Large intestine (tissue), 3 donors: Measurements from ENCODE around the gene OPA3. TPM values are rescaled to one million over a fixed set of nuclear protein-coding genes. Genes with fewer than 3 reads are reported as not detected.

Experiments used
- DNase-seq, 2 donors: peaks; one replicate each; pipeline versions ENCODE4 v3.0.0 to v3.0.0-alpha.2; 2013
- H3K27ac ChIP-seq: one replicate; pipeline ENCODE4 v1.5.1; 2013; ENCODE audit warnings: low read length
- H3K27me3 ChIP-seq: 2 replicates; pipeline ENCODE4 v1.6.1; 2013; ENCODE audit warnings: low read length; ENCODE audit not compliant: control insufficient read depth, insufficient read depth
- H3K36me3 ChIP-seq: 2 replicates; pipeline ENCODE4 v1.6.1; 2013; ENCODE audit warnings: low read length; ENCODE audit not compliant: control insufficient read depth, insufficient read depth
- H3K4me1 ChIP-seq: one replicate; pipeline ENCODE4 v1.6.1; 2013; ENCODE audit warnings: low read length; ENCODE audit not compliant: control insufficient read depth, insufficient read depth
- H3K4me3 ChIP-seq: one replicate; pipeline ENCODE4 v1.5.1; 2013; ENCODE audit warnings: low read length
- H3K9me3 ChIP-seq: one replicate; pipeline ENCODE4 v1.6.1; 2013; ENCODE audit warnings: mild to moderate bottlenecking, low read depth, low read length, moderate library complexity; ENCODE audit not compliant: control insufficient read depth
- WGBS: methylation state at CpG from one replicate; pipeline ENCODE4 v1.1.5; 2013; ENCODE audit warnings: low lambda C conversion rate; ENCODE audit not compliant: insufficient coverage; 5-methylcytosine and 5-hydroxymethylcytosine counted together
- polyA plus RNA-seq: library from polyadenylated mRNA; unstranded; fragments of 120-200 nt; gene quantifications from one replicate; pipeline ENCODE4 v1.2.1, GENCODE V29; 2013

The OPA3 gene
- polyA plus RNA-seq, 1 donor = 8.7 TPM

DNA sequence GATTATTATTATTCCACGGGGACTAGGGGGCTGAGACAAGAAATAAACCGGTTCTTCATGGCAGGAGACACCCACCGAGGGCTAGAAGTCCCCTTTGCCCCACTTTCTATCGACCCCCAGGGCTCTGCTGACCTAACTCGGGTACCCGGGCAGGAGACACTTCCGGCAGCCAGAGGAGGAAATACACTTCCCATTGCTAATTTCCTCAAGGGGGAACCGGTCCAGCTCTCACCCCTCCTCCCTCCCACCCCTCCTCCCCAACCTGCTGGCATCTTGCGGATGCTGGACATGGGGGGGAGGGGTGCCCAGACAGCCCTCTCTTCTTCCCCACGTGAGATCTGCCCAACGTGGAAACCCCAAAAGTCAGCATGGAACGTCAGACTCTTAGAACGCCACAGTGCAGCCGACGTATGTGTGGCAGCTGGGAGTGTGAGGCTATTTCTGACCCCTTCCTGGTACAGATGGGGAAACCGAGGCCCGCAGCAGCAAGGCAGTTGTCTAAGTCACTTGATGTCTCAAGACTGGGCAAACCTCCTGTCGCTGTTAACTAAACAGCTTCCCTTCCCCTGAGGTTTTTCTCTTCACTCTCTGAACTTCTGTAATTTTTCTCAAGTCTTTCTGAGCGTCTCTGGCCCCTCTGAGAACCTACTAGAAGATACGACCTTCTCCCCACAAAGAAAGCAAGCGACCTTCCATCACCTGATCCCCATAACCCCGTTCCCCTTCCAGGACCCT lies 13.8 kb upstream of the OPA3 start:
- Histone ChIP-seq H3K27ac (no peak overlapping the region), H3K4me1 (peaks cover 6% of the 10 kb centered on the region), H3K27me3 (peaks cover 85% of the 10 kb centered on the region), H3K36me3 (no peaks in the 10 kb centered on the region), H3K9me3 (no peaks in the 10 kb centered on the region), H3K4me3 (no peak overlapping the region)
- no peak for DNase-seq
- WGBS = 14% methylated on average over 1 of the region's 22 CpGs

DNA sequence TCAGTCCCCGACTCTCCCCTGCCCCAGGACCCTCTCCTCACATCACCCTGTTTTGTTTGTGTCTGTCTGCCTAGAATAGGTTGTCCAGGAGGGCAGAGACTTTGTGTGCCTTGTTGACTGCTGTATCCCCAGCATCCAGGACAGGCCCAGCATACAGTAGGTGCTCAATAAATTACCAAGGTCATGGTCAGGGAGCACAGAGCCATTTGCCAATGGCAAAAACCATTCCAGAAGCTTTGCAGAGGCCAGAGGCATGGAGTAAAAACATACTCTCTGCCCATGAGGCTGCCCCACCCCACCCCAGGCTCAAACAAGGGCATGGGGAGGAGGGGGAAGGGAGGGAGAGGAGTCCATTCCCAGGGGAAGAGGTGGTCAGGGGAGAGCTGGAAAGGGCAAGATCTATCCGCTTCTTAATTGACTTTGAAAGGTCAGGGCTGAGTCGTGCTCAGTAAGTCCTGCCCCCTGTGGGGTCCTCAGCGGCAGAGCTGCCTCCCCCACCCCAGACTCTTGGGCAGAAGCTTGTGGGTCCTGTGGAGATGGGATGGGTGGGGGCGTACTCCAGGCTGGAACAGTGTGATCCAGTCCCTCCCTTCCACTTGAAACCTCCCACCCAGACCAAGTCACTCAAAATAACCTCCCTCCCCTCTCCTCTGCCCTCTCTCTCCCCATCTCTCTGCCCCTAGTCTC lies 13.0 kb upstream of the OPA3 start:
- Histone ChIP-seq H3K36me3 (no peaks in the 10 kb centered on the region), H3K4me3 (no peak overlapping the region), H3K9me3 (no peaks in the 10 kb centered on the region), H3K27ac (no peak overlapping the region), H3K4me1 (peaks cover 6% of the 10 kb centered on the region), H3K27me3 (peaks cover 79% of the 10 kb centered on the region)
- DNase-seq = no peak
- WGBS = no CpG with 5 or more reads among the region's 5 CpGs

DNA sequence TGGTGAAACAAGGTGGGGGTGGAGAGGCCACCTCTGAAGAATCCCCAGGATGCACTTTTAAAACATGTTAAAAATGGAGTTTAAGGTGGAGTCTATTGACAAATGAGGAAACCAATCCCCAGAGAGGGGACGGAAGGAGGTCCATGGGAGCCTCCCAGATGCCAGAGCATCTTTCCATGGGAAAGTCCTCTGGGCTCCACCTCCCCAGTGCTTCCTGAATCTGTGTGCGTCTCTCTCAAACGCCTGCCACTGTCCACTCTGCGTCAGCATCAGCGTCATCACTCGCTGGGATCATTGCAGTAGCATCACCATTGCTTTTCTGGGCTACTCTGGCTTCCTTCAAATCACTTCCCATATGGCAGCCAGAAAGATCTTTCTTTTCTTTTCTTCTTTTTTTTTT lies 11.2 kb upstream of the OPA3 start:
- Histone ChIP-seq H3K27ac (no peak overlapping the region), H3K36me3 (no peaks in the 10 kb centered on the region), H3K27me3 (peaks cover 75% of the 10 kb centered on the region), H3K4me1 (peaks cover 6% of the 10 kb centered on the region), H3K9me3 (peaks cover 10% of the 10 kb centered on the region), H3K4me3 (no peak overlapping the region)
- no peak for DNase-seq
- WGBS = no CpG with 5 or more reads among the region's 6 CpGs

DNA sequence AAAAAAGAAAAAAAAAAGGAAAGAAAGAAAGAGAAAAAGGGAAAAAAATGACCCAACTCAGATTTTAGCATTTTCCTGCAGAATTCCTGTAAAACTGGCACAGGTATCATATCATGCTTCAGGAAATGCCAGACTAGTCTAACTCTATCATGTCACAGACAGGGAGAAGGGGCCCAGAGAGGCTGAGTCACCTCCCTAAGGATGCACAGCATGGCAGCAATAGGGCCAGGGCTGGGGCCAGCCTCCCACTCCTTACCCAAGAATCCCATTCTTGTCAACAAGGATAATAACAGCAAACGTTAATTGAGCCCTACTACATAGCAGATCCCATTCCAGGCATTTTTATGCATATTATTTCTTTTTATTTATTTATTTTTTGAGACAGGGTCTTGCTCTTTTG lies 8.9 kb upstream of the OPA3 start:
- no CpG with 5 or more reads among the region's 1 CpG for WGBS
- Histone ChIP-seq H3K36me3 (no peaks in the 10 kb centered on the region), H3K27ac (no peak overlapping the region), H3K4me3 (no peak overlapping the region), H3K9me3 (peaks cover 11% of the 10 kb centered on the region), H3K27me3 (peaks cover 58% of the 10 kb centered on the region), H3K4me1 (peaks cover 6% of the 10 kb centered on the region)
- no peak for DNase-seq

DNA sequence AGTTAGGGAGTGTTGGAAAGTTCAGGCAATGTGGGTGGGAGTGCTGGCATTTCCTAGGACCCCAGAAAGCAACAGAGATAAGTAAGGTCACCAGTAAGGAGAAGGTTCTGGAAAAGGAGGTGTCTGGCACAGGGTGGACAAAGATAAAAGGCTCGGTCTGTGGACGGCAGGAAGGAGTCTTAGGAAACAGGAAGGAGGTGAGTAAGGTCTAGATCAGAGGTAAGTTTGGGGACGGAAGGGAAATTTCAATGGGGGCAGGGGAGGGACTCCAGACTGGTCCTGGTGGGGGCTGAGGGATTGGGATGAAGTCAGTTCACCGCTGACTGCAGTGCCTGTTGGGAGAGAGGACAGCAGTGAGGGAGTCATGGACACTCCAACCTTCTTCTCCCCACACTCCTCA lies 7.8 kb upstream of the OPA3 start:
- H3K36me3 ChIP-seq = no peaks in the 10 kb centered on the region
- H3K4me1 ChIP-seq = peaks cover 3% of the 10 kb centered on the region
- H3K27ac ChIP-seq = no peak overlapping the region
- no CpG with 5 or more reads among the region's 4 CpGs for WGBS
- DNase-seq = no peak
- H3K4me3 ChIP-seq = no peak overlapping the region
- peaks cover 11% of the 10 kb centered on the region for H3K9me3 ChIP-seq
- peaks cover 46% of the 10 kb centered on the region for H3K27me3 ChIP-seq

DNA sequence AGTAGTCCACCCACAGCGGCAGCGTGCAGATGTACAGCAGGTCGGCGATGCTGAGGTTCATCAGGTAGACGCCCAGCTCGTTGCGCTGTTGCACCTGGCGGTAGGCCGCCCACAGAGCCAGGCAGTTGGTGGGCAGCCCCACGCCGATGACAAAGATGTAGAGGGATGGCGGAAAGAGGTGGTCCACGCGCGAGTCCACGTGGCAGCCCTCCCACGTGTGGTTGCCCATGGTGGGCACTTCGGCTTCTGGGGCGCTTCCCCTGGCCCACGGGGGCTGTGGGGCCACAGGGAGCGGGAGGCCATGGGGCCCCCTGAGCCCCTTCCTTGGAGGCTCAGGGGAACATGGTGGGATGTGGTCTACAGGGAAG lies 7.0 kb upstream of the OPA3 start:
- Histone ChIP-seq H3K27ac (no peak overlapping the region), H3K4me3 (no peak overlapping the region), H3K36me3 (no peaks in the 10 kb centered on the region), H3K4me1 (peaks cover 3% of the 10 kb centered on the region), H3K27me3 (peaks cover 39% of the 10 kb centered on the region), H3K9me3 (peaks cover 11% of the 10 kb centered on the region)
- no peak for DNase-seq
- no CpG with 5 or more reads among the region's 21 CpGs for WGBS

DNA sequence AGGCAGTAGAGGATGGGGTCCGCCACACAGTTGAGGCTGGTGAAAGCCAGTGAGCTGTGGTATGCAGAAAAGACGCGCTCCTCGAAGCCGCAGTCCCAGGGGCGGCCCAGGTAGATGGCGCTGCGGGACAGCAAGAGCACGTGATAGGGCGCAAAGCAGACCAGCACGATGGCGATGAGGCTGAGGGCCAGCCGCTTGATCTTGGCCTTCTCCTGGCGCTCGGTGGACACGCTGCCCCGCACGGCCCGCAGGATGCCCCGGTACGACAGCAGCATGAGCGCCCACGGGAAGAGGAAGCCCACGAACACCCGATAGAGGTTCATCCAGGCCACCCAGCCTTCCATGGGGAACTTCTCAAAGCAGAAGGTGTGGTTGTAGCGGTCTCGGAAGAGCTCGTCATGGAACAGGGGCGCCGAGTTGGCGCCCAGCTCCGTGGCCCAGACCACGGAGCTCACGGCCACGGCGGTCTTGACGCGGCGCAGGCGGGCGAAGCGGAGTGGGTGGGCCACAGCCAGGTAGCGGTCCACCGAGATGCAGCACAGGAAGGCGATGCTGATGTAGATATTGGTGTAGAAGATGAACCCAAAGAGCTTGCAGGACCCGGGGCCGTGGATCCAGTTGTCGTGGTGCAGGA lies 6.5 kb upstream of the OPA3 start:
- peaks cover 3% of the 10 kb centered on the region for H3K4me1 ChIP-seq
- H3K27ac ChIP-seq = no peak overlapping the region
- H3K4me3 ChIP-seq = no peak overlapping the region
- peaks cover 11% of the 10 kb centered on the region for H3K9me3 ChIP-seq
- no peaks in the 10 kb centered on the region for H3K36me3 ChIP-seq
- peaks cover 34% of the 10 kb centered on the region for H3K27me3 ChIP-seq
- no CpG with 5 or more reads among the region's 48 CpGs for WGBS
- DNase-seq = peak; percentile 44 to 48

DNA sequence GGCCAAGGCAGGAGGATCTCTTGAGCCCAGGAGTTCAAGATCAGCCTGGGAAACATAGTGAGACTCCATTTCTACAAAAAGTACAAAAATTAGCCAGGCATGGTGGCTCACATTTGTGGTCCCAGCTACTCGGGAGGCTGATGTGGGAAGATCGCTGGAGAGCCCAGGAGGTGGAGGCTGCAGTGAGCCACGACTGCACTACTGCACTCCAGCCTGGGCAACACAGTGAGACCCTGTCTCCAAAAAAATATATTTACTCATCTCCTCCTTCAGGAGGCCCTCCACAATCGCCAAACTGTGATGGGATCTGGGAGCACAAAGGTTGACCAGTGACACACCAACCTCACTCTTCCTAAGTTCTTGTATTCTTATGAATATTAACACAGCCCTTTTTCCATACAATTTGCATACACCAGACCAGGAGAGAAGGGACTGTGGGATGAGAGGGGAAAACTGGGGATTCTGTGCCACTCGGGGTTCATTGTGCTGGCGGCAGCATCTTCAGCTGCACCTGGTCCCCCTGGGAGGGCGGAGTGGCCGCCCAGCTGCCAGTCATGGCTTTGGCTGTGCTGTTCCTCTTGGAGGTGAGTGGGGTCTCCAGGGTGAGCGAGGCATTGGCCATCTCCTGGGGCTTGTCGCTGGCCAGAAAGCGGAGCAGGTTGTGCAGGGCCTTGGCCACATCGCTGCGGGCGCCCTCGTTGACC lies 5.8 kb upstream of the OPA3 start:
- Histone ChIP-seq H3K27me3 (peaks cover 28% of the 10 kb centered on the region), H3K36me3 (no peaks in the 10 kb centered on the region), H3K27ac (no peak overlapping the region), H3K4me3 (no peak overlapping the region), H3K4me1 (peaks cover 3% of the 10 kb centered on the region), H3K9me3 (peaks cover 11% of the 10 kb centered on the region)
- WGBS = no CpG with 5 or more reads among the region's 15 CpGs
- DNase-seq = no peak

DNA sequence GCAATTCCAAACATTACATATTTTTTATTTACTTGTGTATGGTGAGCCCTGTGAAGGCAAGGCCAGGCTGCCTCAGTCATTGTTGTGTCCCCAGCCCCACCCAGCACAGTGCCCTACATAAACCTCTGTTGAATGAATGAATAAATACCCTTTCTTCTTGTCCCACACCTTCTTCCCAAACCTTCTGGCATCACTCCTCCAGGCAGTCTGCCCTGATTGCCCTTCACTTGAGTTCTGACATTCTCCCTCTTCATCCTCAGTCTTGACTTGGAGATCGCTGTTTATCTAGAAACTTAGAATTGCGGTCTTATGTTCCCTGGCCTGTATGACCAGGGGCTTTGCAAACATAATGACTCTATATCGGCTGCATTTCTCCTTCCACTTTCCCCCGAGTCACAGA lies 5.2 kb upstream of the OPA3 start:
- DNase-seq = no peak
- Histone ChIP-seq H3K36me3 (no peaks in the 10 kb centered on the region), H3K9me3 (peaks cover 11% of the 10 kb centered on the region), H3K27me3 (peaks cover 23% of the 10 kb centered on the region), H3K4me1 (peaks cover 7% of the 10 kb centered on the region), H3K27ac (no peak overlapping the region), H3K4me3 (no peak overlapping the region)
- 100% methylated on average over 2 of the region's 4 CpGs for WGBS

DNA sequence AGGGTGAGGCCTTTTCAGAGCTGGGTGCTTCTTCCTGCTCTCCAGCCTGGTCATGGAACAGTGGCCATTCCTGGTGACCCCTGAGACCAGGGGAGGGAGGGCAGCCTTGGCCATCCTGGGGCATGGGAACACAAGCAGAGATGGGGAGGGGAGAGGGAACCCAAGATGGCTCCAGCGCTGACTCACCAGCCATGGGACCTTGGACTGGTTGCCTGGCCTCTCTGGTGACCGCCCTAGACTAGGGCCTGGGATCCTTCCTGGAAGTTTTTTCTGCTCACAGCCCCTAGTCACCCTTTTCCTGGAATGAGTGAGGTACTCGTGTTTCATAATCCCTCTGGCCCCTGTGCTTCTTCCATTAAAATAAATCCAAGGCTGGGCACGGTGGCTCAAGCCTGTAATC lies 3.3 kb upstream of the OPA3 start:
- no CpG with 5 or more reads among the region's 4 CpGs for WGBS
- Histone ChIP-seq H3K27me3 (peaks cover 20% of the 10 kb centered on the region), H3K4me1 (peaks cover 9% of the 10 kb centered on the region), H3K9me3 (peaks cover 11% of the 10 kb centered on the region), H3K27ac (peak overlapping the region; percentile 28), H3K4me3 (no peak overlapping the region), H3K36me3 (no peaks in the 10 kb centered on the region)
- peak in 1 of 2 donors; percentile 44 for DNase-seq
